ENCODE results near the gene AUTS2.

DNA sequence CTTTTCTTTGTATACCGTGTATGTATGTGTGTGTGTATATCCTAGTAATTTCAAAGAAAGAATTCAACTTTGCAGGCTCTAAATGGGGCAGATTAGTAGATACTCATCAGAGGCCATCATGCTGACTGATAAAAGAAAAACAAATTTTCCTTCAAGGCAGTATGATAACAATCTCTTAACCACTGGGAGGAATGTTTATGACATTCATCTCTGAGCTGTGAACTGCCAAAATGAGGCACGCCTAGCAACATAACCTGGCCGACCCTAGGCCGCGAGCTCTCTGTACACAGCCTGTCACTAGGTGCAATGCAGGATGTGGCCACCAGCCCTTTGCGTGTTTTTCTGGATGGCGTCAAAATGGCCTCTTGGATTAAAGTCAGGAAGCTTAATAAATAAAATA lies 1190.0 kb downstream of the AUTS2 start:
- TF ChIP-seq CTCF (optimal IDR thresholded peaks at IDR 0.05 in 1 of 3, IDR thresholded peaks at IDR 0.05 in 1 of 3, conservative IDR thresholded peaks at IDR 0.05 in 1 of 3; ENCODE audit: extremely low read depth in 1 of 3, insufficient read depth in 2 of 3, low read length in 3 of 3) (peak in 2 of 3 experiments; percentile 31 to 39), EZH2 (IDR thresholded peaks at IDR 0.05; ENCODE audit: low read length) (no peak)
